AG10803 (cell line): ENCODE measurements around the gene HPN.
"Not testable (repeated sequence)": the region's sequence is repeated elsewhere in the genome, so short reads cannot be mapped to it uniquely, and the experiment has no call there.

Experiments used
- DNase-seq: peaks from one replicate; pipeline ENCODE4 v3.0.0; 2010; ENCODE audit warnings: low read depth
- H3K4me3 ChIP-seq: 2 replicates; pipeline ENCODE4 v1.5.1; 2011; ENCODE audit warnings: mild to moderate bottlenecking, low read length, control low read depth
- TF ChIP-seq, protein P1 (sequence below): conservative IDR thresholded peaks from 2 replicates; pipeline ENCODE4 v1.5.1; 2011; ENCODE audit warnings: mild to moderate bottlenecking, low read length, control low read depth, inconsistent platforms

Gene HPN

DNA sequence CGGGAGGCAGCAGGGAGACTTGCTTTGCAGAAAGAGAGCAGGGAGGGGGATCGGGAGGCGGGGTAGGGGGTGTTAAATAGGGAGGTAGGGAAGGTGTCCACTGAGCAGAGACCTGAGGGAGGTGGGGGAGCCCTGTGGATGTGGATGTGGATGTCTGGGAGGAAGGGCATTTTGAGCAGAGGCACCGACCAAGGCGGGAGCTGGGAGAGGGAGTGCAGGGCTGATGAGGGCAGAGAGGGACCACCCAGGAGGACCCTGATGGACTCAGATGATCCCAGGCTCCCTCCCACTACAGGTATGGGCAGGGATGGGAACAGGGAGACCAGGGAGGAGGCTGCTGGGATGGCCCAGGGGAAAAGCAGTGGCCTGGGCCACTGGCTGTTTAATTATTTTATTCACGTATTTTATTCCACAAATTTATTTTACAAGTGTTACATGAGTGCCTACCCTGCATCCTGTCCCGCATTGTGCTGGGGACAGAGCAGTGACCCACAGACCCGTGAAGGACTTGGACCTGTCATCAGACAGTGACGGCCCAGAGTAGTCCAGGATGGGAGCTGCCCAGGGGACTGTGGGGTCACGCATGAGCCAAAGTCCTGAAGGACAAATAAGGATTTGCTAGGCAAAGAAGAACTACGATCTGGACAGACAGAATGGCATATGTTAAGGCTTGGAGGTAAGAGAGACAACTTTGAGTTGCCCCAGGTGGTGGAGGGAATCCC is 36.1 kb upstream of the HPN start:
- H3K4me3 ChIP-seq, result no peak overlapping the region
- no peak for DNase-seq
- TF ChIP-seq, protein P1, sequence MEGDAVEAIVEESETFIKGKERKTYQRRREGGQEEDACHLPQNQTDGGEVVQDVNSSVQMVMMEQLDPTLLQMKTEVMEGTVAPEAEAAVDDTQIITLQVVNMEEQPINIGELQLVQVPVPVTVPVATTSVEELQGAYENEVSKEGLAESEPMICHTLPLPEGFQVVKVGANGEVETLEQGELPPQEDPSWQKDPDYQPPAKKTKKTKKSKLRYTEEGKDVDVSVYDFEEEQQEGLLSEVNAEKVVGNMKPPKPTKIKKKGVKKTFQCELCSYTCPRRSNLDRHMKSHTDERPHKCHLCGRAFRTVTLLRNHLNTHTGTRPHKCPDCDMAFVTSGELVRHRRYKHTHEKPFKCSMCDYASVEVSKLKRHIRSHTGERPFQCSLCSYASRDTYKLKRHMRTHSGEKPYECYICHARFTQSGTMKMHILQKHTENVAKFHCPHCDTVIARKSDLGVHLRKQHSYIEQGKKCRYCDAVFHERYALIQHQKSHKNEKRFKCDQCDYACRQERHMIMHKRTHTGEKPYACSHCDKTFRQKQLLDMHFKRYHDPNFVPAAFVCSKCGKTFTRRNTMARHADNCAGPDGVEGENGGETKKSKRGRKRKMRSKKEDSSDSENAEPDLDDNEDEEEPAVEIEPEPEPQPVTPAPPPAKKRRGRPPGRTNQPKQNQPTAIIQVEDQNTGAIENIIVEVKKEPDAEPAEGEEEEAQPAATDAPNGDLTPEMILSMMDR, result no peak

DNA sequence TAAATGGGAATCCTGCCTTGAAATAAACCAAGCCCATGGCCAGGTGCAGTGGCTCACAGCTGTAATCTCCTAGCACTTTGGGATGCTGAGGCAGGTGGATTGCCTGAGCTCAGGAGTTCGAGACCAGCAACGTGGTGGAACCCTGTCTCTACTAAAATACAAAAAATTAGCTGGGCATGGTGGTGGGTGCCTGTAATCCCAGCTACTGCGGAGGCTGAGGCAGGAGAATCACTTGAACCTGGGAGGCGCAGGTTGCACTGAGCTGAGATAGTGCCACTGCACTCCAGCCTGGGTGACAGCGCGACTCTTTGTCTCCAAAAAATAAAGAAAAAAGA is 35.5 kb upstream of the HPN start:
- not testable (repeated sequence) for DNase-seq, H3K4me3 ChIP-seq

GRCh38 chr19:35006342-35006998 is 35.1 kb upstream of the HPN start:
- TF ChIP-seq, protein P1, result no peak
- no peak for DNase-seq
- no peak overlapping the region for H3K4me3 ChIP-seq

- no peak overlapping the region for H3K4me3 ChIP-seq
- no peak for DNase-seq
- TF ChIP-seq, protein P1, result no peak
These were observed 34.5 kb upstream of the HPN start for GRCh38 chr19:35006999-35007365.

DNA sequence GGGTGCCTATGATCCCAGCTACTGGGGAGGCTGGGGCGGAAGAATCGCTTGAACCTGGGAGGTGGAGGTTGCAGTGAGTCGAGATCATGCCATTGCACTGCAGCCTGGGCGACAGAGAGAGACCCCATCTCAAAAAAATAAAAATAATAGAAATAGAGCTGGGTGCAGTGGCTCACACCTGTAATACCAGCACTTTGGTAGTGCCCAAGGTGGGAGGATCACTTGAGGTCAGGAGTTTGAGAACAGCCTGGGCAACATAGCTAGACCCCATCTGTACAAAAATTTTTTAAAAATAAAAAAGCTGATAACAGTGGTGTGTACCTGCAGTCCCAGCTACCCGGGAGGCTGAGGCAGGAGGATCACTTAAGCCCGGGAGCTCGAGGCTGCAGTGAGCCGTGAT is 34.1 kb upstream of the HPN start:
- not testable (repeated sequence) for DNase-seq, H3K4me3 ChIP-seq

DNA sequence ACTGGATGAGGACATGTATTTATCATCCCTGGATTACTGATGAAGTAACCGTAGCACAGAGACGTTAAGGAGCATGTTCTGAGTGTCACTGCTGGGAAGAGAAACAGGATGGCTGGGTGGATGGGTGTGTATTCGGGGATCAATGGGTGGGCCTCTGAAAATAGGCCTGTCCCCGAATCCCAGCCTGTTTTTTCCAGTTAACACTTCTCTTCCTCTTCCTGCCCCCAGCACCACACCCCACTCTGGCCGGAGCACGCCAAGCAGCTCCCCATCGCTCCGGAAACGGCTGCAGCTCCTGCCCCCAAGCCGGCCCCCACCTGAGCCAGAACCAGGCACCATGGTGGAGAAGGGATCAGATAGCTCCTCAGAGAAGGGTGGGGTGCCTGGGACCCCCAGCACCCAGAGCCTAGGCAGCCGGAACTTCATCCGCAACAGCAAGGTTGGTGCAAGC is 32.6 kb upstream of the HPN start:
- no peak overlapping the region for H3K4me3 ChIP-seq
- TF ChIP-seq, protein P1, result no peak
- no peak for DNase-seq

DNA sequence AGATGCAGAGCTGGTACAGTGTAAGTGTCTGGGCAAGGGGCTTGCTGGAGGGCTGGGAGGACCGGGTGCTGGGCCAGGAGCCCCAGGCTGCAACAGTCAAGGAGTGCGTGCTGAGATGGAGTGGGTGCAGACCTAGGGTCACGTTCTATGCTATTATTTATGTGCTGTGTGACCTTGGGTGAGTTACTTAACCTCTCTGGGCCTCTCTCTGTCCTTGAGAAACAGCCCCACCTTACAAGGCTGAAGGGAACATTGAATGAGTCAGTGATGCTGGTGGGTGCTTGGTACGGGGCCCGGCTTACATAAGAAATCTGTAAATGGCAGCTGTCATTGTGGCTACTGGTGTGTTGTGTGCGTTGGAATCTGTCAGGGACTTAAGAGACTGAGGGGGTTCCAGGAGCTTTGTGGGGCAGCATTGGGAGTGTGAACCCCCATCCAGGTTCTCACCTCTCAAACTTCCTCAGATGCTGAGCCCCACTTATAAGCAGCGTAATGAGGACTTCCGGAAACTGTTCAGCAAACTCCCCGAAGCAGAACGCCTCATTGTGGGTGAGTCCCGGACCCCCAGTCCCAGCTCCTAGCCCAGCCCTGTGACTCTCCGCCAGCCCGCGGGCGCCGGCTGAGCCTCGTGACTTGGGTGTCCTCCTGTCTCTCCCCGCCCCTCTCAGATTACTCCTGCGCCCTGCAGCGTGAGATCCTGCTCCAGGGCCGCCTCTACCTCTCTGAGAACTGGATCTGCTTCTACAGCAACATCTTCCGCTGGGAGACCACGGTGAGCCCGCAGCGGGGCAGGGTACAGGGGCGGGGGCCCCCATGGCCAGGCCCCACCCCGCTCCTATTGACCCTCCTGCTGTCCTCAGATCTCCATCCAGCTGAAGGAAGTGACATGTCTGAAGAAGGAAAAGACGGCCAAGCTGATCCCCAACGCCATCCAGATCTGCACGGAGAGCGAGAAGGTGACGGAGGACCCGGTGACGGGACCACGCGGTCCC is 31.8 kb upstream of the HPN start:
- TF ChIP-seq, protein P1, result no peak
- no peak overlapping the region for H3K4me3 ChIP-seq
- DNase-seq, result no peak
